Fibroblast of the aortic adventitia (primary cell): ENCODE results near the gene COL15A1. TPM values are rescaled to one million over a fixed set of nuclear protein-coding genes. Genes with fewer than 3 reads are reported as not detected.
A peak's percentile ranks its signal among the peaks of the same experiment; 100 is the strongest.

Experiments
- DNase-seq: peaks from one replicate; pipeline ENCODE4 v3.0.0-alpha.2; 2010; ENCODE audit warnings: low read depth
- H3K4me3 ChIP-seq: 2 replicates; pipeline ENCODE4 v1.5.1; 2011; ENCODE audit warnings: low read depth, mild to moderate bottlenecking, control low read depth, low read length, moderate library complexity
- CTCF ChIP-seq: IDR thresholded peaks from 2 replicates; pipeline ENCODE4 v1.5.1; 2011; ENCODE audit warnings: mild to moderate bottlenecking, low read length, control low read depth, inconsistent platforms; ENCODE audit not compliant: insufficient read depth
- total RNA-seq: library from RNA; depleted of rRNA; stranded (reverse); fragments of >200 nt; gene quantifications from 2 replicates; pipeline ENCODE4 v1.2.3, GENCODE V29; 2012; ENCODE audit warnings: low replicate concordance

The COL15A1 gene
- total RNA-seq, 1 donor = 25.3 TPM

- no peak overlapping the region for H3K4me3 ChIP-seq
- DNase-seq = peak; percentile 74
- no peak for TF ChIP-seq CTCF
Observed at GRCh38 chr9:99109522-99109921, 165.8 kb downstream of the COL15A1 start.

DNA sequence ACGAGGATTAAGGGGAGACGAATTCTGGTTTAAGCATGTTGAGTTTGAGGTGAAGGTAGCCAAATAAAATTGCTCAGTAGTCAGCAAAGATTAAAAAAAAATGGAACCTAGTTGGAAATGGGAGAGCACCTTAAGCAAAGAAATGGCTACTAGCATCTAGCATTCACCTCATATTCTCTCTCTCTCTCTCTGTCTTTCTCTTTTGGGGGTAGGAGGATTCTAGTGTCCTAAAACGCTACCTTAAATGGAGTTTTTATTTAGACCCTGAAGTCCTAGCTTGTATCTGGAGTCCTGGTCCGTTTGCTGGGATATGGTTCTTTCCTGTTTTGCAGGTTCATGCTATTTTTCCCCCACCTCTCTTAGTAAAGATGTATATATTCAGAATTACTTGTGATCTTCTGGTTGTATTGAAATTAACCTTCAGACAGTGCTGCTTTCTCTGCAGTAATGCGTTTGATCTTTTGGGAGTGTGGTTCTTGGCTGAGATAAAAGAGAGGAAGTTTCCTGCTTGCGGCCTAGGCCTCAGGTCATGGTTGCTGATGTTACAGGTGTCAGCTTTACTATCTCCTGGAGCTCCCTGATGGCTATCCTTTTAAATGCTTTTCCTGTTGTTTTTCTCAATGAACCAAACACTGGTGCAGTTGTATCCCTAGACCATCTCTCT is 169.2 kb downstream of the COL15A1 start:
- no peak for TF ChIP-seq CTCF
- H3K4me3 ChIP-seq = no peak overlapping the region
- DNase-seq = no peak

- H3K4me3 ChIP-seq = no peak overlapping the region
- TF ChIP-seq CTCF = no peak
- no peak for DNase-seq
Observed at GRCh38 chr9:99113414-99114048, 169.8 kb downstream of the COL15A1 start.

GRCh38 chr9:99114049-99114440 is 170.3 kb downstream of the COL15A1 start:
- H3K4me3 ChIP-seq = no peak overlapping the region
- peak; percentile 30 for DNase-seq
- no peak for TF ChIP-seq CTCF

DNA sequence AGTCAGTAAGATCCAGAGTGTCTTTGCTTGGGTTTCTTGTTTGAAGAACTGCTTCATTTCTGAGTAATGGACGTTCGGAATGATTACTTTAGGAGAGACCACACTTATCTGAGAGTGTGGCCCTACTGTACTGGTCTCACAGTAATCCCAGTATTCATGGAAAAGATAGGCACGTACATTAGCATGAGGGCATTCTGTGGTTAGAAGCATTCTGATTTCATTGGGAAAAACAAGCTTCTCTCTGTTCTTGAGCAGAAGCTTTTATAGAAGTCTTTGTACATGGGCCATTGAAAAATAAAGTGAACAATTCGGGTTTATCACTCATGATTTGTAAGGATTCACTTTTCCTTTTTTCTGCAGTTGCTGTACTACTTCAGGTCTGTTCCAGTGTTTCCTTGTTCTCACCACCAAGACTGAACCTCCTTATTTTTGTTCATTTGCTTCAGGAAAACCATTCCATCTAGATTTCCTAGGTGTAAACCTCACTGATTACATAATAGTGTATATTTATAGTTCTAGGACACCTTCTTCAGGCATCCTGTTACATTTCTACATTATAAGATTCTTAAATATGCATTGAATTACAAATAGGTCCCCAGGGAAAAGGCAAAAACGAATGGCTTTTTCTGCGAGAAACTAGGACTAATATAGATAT is 171.3 kb downstream of the COL15A1 start:
- DNase-seq = no peak
- no peak for TF ChIP-seq CTCF

GRCh38 chr9:99116003-99116411 is 172.3 kb downstream of the COL15A1 start:
- no peak for TF ChIP-seq CTCF
- no peak overlapping the region for H3K4me3 ChIP-seq
- DNase-seq = no peak

More for the DNA sequence above, 171.3 kb downstream of the COL15A1 start:
- no peak overlapping the region for H3K4me3 ChIP-seq
